Nephron progenitor cell (in vitro differentiated cells): ENCODE results near the gene INPP4B.

Experiments used
- DNase-seq: peaks from one replicate; pipeline ENCODE4 v3.0.0; 2021
- H3K27ac Mint-ChIP-seq: 2 replicates; pipeline ENCODE4 v1.8.0; 2021; ENCODE audit warnings: mild to moderate bottlenecking, moderate library complexity, mixed read lengths
- H3K27me3 Mint-ChIP-seq: 2 replicates; pipeline ENCODE4 v1.8.0; 2021; ENCODE audit warnings: mild to moderate bottlenecking, low read depth, mixed read lengths; ENCODE audit not compliant: poor library complexity
- H3K36me3 Mint-ChIP-seq: 2 replicates; pipeline ENCODE4 v1.8.0; 2021; ENCODE audit warnings: low read depth, mixed read lengths
- H3K4me1 Mint-ChIP-seq: 2 replicates; pipeline ENCODE4 v1.8.0; 2021; ENCODE audit warnings: mixed read lengths
- H3K4me3 Mint-ChIP-seq: 2 replicates; pipeline ENCODE4 v1.8.0; 2021; ENCODE audit warnings: mild to moderate bottlenecking, moderate library complexity, mixed read lengths
- H3K9me3 Mint-ChIP-seq: 2 replicates; pipeline ENCODE4 v1.8.0; 2021; ENCODE audit warnings: mild to moderate bottlenecking, moderate library complexity, mixed read lengths
- CTCF ChIP-seq: fragments of 200-600 bp; sonication (generic); IDR thresholded peaks from 2 replicates; pipeline ENCODE4 v1.5.0; 2021; ENCODE audit warnings: antibody characterized with exemption

INPP4B gene

GRCh38 chr4:142414366-142414990 is 431.6 kb downstream of the INPP4B start:
- no peak overlapping the region for H3K4me3 Mint-ChIP-seq
- no peaks in the 10 kb centered on the region for H3K27me3 Mint-ChIP-seq
- peak overlapping the region; percentile 11 for H3K27ac Mint-ChIP-seq
- no peak for DNase-seq
- H3K9me3 Mint-ChIP-seq = peaks cover 3% of the 10 kb centered on the region
- peaks cover 33% of the 10 kb centered on the region for H3K4me1 Mint-ChIP-seq
- TF ChIP-seq CTCF = no peak
- no peaks in the 10 kb centered on the region for H3K36me3 Mint-ChIP-seq

- Mint-ChIP-seq H3K36me3 (no peaks in the 10 kb centered on the region), H3K4me3 (no peak overlapping the region), H3K27me3 (no peaks in the 10 kb centered on the region), H3K27ac (no peak overlapping the region), H3K4me1 (peaks cover 37% of the 10 kb centered on the region), H3K9me3 (peaks cover 3% of the 10 kb centered on the region)
- no peak for TF ChIP-seq CTCF
- DNase-seq = no peak
These were observed 432.6 kb downstream of the INPP4B start for GRCh38 chr4:142413485-142413884.

- H3K4me1 Mint-ChIP-seq = peaks cover 44% of the 10 kb centered on the region
- H3K27me3 Mint-ChIP-seq = no peaks in the 10 kb centered on the region
- peaks cover 3% of the 10 kb centered on the region for H3K9me3 Mint-ChIP-seq
- no peak overlapping the region for H3K4me3 Mint-ChIP-seq
- DNase-seq = no peak
- no peak for TF ChIP-seq CTCF
- H3K36me3 Mint-ChIP-seq = no peaks in the 10 kb centered on the region
- no peak overlapping the region for H3K27ac Mint-ChIP-seq
These were observed 434.1 kb downstream of the INPP4B start for GRCh38 chr4:142411993-142412392.

GRCh38 chr4:142408003-142408441 is 438.1 kb downstream of the INPP4B start:
- H3K4me1 Mint-ChIP-seq = peaks cover 56% of the 10 kb centered on the region
- H3K27ac Mint-ChIP-seq = no peak overlapping the region
- no peaks in the 10 kb centered on the region for H3K36me3 Mint-ChIP-seq
- H3K27me3 Mint-ChIP-seq = no peaks in the 10 kb centered on the region
- no peak for TF ChIP-seq CTCF
- H3K4me3 Mint-ChIP-seq = no peak overlapping the region
- no peaks in the 10 kb centered on the region for H3K9me3 Mint-ChIP-seq
- no peak for DNase-seq

GRCh38 chr4:142407596-142407995 is 438.5 kb downstream of the INPP4B start:
- no peaks in the 10 kb centered on the region for H3K9me3 Mint-ChIP-seq
- DNase-seq = no peak
- no peak for TF ChIP-seq CTCF
- no peaks in the 10 kb centered on the region for H3K27me3 Mint-ChIP-seq
- no peaks in the 10 kb centered on the region for H3K36me3 Mint-ChIP-seq
- H3K4me1 Mint-ChIP-seq = peaks cover 57% of the 10 kb centered on the region
- H3K4me3 Mint-ChIP-seq = no peak overlapping the region
- H3K27ac Mint-ChIP-seq = peak overlapping the region; percentile 95

GRCh38 chr4:142406917-142407501 is 439.1 kb downstream of the INPP4B start:
- Mint-ChIP-seq H3K27ac (peak overlapping the region; percentile 95), H3K9me3 (no peaks in the 10 kb centered on the region), H3K4me1 (peaks cover 60% of the 10 kb centered on the region), H3K27me3 (no peaks in the 10 kb centered on the region), H3K36me3 (no peaks in the 10 kb centered on the region), H3K4me3 (peak overlapping the region; percentile 13)
- no peak for TF ChIP-seq CTCF
- no peak for DNase-seq
